22Rv1 (cell line): Measurements from ENCODE around the gene RBM10.

Experiments used
- H3K27ac ChIP-seq: fragments of 450-650 bp; 2 replicates; pipeline ENCODE4 v1.5.1; 2017
- CTCF ChIP-seq: fragments of 450-650 bp; IDR thresholded peaks from 2 replicates; pipeline ENCODE4 v1.5.1; 2017; ENCODE audit warnings: mild to moderate bottlenecking
- ZFX ChIP-seq: fragments of 450-650 bp; IDR thresholded peaks from 2 replicates; pipeline ENCODE4 v1.6.1; 2017; ENCODE audit warnings: antibody characterized with exemption, borderline replicate concordance

Gene RBM10

GRCh38 chrX:47174846-47175587 lies 30.0 kb downstream of the RBM10 start:
- H3K27ac ChIP-seq, result no peak overlapping the region
- TF ChIP-seq CTCF, result no peak
- no peak for TF ChIP-seq ZFX

DNA sequence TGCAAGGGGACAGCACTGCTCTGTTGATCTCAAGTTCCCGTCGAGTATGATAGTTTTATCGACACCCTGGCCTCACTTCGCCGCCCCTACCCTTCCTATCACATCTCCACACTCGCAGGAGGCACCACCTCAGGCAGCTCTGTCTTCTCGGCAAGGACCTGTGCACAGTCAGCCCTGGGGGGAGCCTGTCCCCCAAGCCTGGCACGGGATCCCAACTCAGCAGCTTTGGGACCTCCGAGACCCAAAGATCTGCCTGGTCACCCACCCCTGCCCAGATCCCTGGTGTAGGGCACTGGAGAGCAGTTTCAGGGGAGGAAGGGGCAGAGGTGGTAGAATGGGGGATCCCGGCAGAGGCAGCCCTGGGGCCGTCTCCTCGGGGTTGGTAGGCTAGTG lies 30.6 kb downstream of the RBM10 start:
- TF ChIP-seq CTCF, result no peak
- TF ChIP-seq ZFX, result no peak
- H3K27ac ChIP-seq, result no peak overlapping the region

- TF ChIP-seq ZFX, result no peak
- no peak for TF ChIP-seq CTCF
Observed at GRCh38 chrX:47176101-47176740, 31.2 kb downstream of the RBM10 start.

GRCh38 chrX:47177079-47177478 lies 32.1 kb downstream of the RBM10 start:
- TF ChIP-seq ZFX (no peak), CTCF (no peak)
- no peak overlapping the region for H3K27ac ChIP-seq

More at GRCh38 chrX:47176101-47176740, 31.2 kb downstream of the RBM10 start:
- no peak overlapping the region for H3K27ac ChIP-seq

- no peak overlapping the region for H3K27ac ChIP-seq
- TF ChIP-seq ZFX (no peak), CTCF (no peak)
Observed at GRCh38 chrX:47178337-47178736, 33.3 kb downstream of the RBM10 start.

DNA sequence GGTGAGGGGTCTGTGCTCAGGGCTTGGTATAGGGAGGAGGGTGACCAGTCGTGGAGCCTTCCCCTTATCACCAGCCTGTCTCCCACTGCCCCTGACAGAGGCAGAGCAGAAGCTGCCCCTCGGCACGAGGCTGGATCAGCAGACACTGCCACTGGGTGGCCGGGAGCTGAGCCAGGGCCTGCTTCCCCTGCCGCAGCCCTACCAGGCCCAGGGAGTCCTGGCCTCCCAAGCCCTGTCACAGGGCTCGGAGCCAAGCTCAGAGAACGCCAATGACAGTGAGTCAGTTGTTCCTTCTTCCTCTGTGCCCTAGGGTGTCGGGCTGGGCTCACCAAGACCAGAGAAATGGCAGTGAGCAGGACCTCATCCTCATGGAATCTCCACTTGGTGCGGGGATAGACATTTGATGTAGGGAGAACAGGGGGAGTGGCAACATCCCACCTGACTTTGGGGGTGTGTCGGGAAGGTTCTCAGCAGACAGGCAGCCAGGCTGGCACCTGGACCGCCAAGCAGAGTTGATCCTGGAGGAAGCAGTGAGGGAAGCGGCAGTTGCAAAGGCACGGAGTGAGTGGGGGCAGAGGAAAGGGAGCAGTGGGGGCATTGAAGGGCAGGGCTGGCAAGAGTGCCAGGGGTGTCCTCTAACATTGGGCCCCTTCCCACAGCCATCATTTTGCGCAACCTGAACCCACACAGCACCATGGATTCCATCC lies 34.4 kb downstream of the RBM10 start:
- TF ChIP-seq CTCF, result no peak
- no peak overlapping the region for H3K27ac ChIP-seq

DNA sequence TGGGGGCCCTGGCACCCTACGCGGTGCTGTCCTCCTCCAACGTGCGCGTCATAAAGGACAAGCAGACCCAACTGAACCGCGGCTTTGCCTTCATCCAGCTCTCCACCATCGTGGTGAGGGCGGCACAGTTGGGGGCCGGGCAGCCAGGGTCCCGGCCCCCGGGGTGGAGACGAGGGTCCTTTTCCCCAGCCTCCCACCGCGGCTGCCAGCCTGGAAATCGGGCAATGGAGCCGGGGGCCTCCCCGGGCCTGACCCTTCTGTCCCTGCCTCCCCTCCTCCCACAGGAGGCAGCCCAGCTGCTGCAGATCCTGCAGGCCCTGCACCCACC lies 34.9 kb downstream of the RBM10 start:
- no peak overlapping the region for H3K27ac ChIP-seq
- TF ChIP-seq ZFX, result no peak
- TF ChIP-seq CTCF, result no peak
